ENCODE results near the gene FBXO48. TPM values are rescaled to one million over a fixed set of nuclear protein-coding genes. Genes with fewer than 3 reads are reported as not detected.

FBXO48 gene
- 1 to 10 TPM in 3 of 4 donors, under 1 TPM in 1; 0.98 to 2.2 (median 1.7) TPM for total RNA-seq

- 0 to 1% methylated on average over 46 to 62 of the region's 82 CpGs for WGBS, 2 donors
- intact Hi-C loops (cut with DNase I; ENCODE audit: low total_unique reads) = loop anchor here (10.0 kb wide), 2 partner anchors 257 to 437 kb away; no protein-coding TSS in a partner anchor
These were observed at the start of gene FBXO48, which contains the start of gene APLF for GRCh38 chr2:68467077-68467960. Gene FBXO48, minus strand, starts transcription at chr2:68467294. Its CDS starts 2,149 bp downstream, at chr2:68465145. Gene APLF, plus strand, starts transcription at chr2:68467585. Its CDS starts 147 bp downstream, at chr2:68467732.

GRCh38 chr2:68516051-68516955, 49.2 kb upstream of the FBXO48 start:
- 84 to 92% methylated on average over 5 of the region's 5 CpGs for WGBS, 2 donors
- no peak overlapping the region for H3K4me3 ChIP-seq (ENCODE audit: low read depth, poor library complexity, severe bottlenecking)
- intact Hi-C loops (cut with DNase I; ENCODE audit: low total_unique reads) = no loop called here
- DNase-seq (ENCODE audit: low spot score in 2 of 2) = no peak
- TF ChIP-seq CTCF (IDR thresholded peaks at IDR 0.05) = no peak
- TF ChIP-seq POLR2A (IDR thresholded peaks at IDR 0.05) = no peak

More at GRCh38 chr2:68467077-68467960, at the start of gene FBXO48, which contains the start of gene APLF:
- peak; percentile 99 for DNase-seq (ENCODE audit: low spot score in 2 of 2)
- peak within 1 kb of the TSS; percentile 68 for H3K4me3 ChIP-seq (ENCODE audit: low read depth, poor library complexity, severe bottlenecking)
- no peak for TF ChIP-seq CTCF (IDR thresholded peaks at IDR 0.05)
- TF ChIP-seq POLR2A (IDR thresholded peaks at IDR 0.05) = no peak

- intact Hi-C loops (cut with DNase I; ENCODE audit: low total_unique reads) = no loop called here
- TF ChIP-seq CTCF (IDR thresholded peaks at IDR 0.05) (no peak), POLR2A (IDR thresholded peaks at IDR 0.05) (no peak)
- DNase-seq (ENCODE audit: low spot score in 2 of 2) = no peak
- H3K4me3 ChIP-seq (ENCODE audit: low read depth, poor library complexity, severe bottlenecking) = no peak overlapping the region
- 57 to 59% methylated on average over 2 of the region's 2 CpGs for WGBS, 2 donors
These were observed 47.3 kb upstream of the FBXO48 start for GRCh38 chr2:68514316-68514929.

GRCh38 chr2:68512966-68513365, 45.9 kb upstream of the FBXO48 start:
- intact Hi-C loops (cut with DNase I; ENCODE audit: low total_unique reads) = no loop called here
- 72 to 75% methylated on average over 1 of the region's 1 CpG for WGBS, 2 donors
- no peak for TF ChIP-seq POLR2A (IDR thresholded peaks at IDR 0.05)
- TF ChIP-seq CTCF (IDR thresholded peaks at IDR 0.05) = no peak
- no peak for DNase-seq (ENCODE audit: low spot score in 2 of 2)
- no peak overlapping the region for H3K4me3 ChIP-seq (ENCODE audit: low read depth, poor library complexity, severe bottlenecking)

- WGBS, 2 donors = 40 to 43% methylated on average over 3 of the region's 3 CpGs
- no peak for DNase-seq (ENCODE audit: low spot score in 2 of 2)
- no peak overlapping the region for H3K4me3 ChIP-seq (ENCODE audit: low read depth, poor library complexity, severe bottlenecking)
- TF ChIP-seq POLR2A (IDR thresholded peaks at IDR 0.05) (no peak), CTCF (IDR thresholded peaks at IDR 0.05) (no peak)
- intact Hi-C loops (cut with DNase I; ENCODE audit: low total_unique reads) = no loop called here
These were observed 45.2 kb upstream of the FBXO48 start for GRCh38 chr2:68512326-68512725.
